Measurements from ENCODE around the gene EEF2K.
"Not testable (repeated sequence)": the region's sequence is repeated elsewhere in the genome, so short reads cannot be mapped to it uniquely, and the experiment has no call there.

EEF2K gene

GRCh38 chr16:22213236-22213635, 7.2 kb downstream of the EEF2K start:
- DNase-seq (ENCODE audit: low read depth): no peak

GRCh38 chr16:22213801-22214200, 7.7 kb downstream of the EEF2K start:
- no peak for DNase-seq (ENCODE audit: low read depth)

GRCh38 chr16:22214402-22214801, 8.3 kb downstream of the EEF2K start:
- DNase-seq (ENCODE audit: low read depth): no peak

GRCh38 chr16:22214889-22215288, 8.8 kb downstream of the EEF2K start:
- no peak for DNase-seq (ENCODE audit: low read depth)

GRCh38 chr16:22216191-22216831, 10.2 kb downstream of the EEF2K start:
- DNase-seq (ENCODE audit: low read depth): no peak

- DNase-seq (ENCODE audit: low read depth): not testable (repeated sequence)
Observed at GRCh38 chr16:22216832-22217225, 10.8 kb downstream of the EEF2K start.

- DNase-seq (ENCODE audit: low read depth): no peak
Observed at GRCh38 chr16:22217890-22218730, 12.0 kb downstream of the EEF2K start.

- DNase-seq (ENCODE audit: low read depth): no peak
Observed at GRCh38 chr16:22219389-22220068, 13.5 kb downstream of the EEF2K start.

- DNase-seq (ENCODE audit: low read depth): no peak
Observed at GRCh38 chr16:22220069-22220440, 14.0 kb downstream of the EEF2K start.

GRCh38 chr16:22220714-22221113, 14.6 kb downstream of the EEF2K start:
- DNase-seq (ENCODE audit: low read depth): no peak

GRCh38 chr16:22222006-22222405, 15.9 kb downstream of the EEF2K start:
- no peak for DNase-seq (ENCODE audit: low read depth)

- no peak for DNase-seq (ENCODE audit: low read depth)
Observed at GRCh38 chr16:22222998-22223397, 16.9 kb downstream of the EEF2K start.

- no peak for DNase-seq (ENCODE audit: low read depth)
Observed at GRCh38 chr16:22225060-22225459, 19.0 kb downstream of the EEF2K start.

GRCh38 chr16:22229889-22230288, 23.8 kb downstream of the EEF2K start:
- no peak for DNase-seq (ENCODE audit: low read depth)

- DNase-seq (ENCODE audit: low read depth): no peak
Observed at GRCh38 chr16:22232277-22233036, 26.4 kb downstream of the EEF2K start.

- DNase-seq (ENCODE audit: low read depth): no peak
Observed at GRCh38 chr16:22233037-22233372, 26.9 kb downstream of the EEF2K start.

- DNase-seq (ENCODE audit: low read depth): no peak
Observed at GRCh38 chr16:22235839-22236745, 30.0 kb downstream of the EEF2K start.

- DNase-seq (ENCODE audit: low read depth): no peak
Observed at GRCh38 chr16:22239131-22239805, 33.2 kb downstream of the EEF2K start.

- DNase-seq (ENCODE audit: low read depth): no peak
Observed at GRCh38 chr16:22240023-22240710, 34.1 kb downstream of the EEF2K start.

- no peak for DNase-seq (ENCODE audit: low read depth)
Observed at GRCh38 chr16:22250522-22250921, 44.4 kb downstream of the EEF2K start.
